ENCODE measurements around the gene WDR45B. TPM values are rescaled to one million over a fixed set of nuclear protein-coding genes. Genes with fewer than 3 reads are reported as not detected.

WDR45B gene
- total RNA-seq, 2 donors from 2014 or later, result 58.8 to 119 TPM

DNA sequence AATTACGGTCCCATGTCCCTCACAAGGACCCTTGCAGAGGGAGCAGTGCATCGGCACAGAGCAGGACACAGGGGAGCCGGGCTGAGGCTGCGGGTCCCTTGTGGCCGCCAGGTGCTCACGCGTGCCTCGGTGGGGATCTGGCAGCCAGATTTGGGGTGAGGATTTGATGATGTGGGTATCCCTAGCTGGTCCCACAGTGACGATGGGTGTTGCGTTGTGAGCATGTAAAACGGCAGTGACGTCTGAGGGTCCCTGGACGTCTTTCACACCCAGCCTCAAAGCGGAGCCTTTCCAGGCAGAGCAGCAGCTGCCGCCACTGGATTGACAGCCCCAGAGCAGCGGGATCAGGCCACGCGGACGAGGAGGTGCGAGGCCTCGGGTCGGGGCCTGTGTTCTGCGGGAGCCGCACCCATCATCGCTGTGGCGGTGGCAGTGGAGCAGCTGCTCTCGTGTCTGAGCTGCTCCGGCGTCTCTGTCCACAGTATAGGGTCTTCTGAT, 54.6 kb downstream of the WDR45B start:
- H3K36me3 ChIP-seq, result no peaks in the 10 kb centered on the region
- no peaks in the 10 kb centered on the region for H3K9me3 ChIP-seq
- H3K4me3 ChIP-seq, result peak overlapping the region; percentile 44
- peak overlapping the region; percentile 86 for H3K27ac ChIP-seq
- intact Hi-C loops (cut with DNase I), result no loop called here
- TF ChIP-seq, protein P1, sequence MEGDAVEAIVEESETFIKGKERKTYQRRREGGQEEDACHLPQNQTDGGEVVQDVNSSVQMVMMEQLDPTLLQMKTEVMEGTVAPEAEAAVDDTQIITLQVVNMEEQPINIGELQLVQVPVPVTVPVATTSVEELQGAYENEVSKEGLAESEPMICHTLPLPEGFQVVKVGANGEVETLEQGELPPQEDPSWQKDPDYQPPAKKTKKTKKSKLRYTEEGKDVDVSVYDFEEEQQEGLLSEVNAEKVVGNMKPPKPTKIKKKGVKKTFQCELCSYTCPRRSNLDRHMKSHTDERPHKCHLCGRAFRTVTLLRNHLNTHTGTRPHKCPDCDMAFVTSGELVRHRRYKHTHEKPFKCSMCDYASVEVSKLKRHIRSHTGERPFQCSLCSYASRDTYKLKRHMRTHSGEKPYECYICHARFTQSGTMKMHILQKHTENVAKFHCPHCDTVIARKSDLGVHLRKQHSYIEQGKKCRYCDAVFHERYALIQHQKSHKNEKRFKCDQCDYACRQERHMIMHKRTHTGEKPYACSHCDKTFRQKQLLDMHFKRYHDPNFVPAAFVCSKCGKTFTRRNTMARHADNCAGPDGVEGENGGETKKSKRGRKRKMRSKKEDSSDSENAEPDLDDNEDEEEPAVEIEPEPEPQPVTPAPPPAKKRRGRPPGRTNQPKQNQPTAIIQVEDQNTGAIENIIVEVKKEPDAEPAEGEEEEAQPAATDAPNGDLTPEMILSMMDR (IDR thresholded peaks at IDR 0.05), result no peak
- no peak for DNase-seq
- H3K9ac ChIP-seq (ENCODE audit: low read depth in 2 of 2, low read length in 2 of 2), result peak overlapping the region; percentile 68 to 69
- H3K27me3 ChIP-seq, result no peaks in the 10 kb centered on the region
- H3K4me1 ChIP-seq, result peaks cover 8% of the 10 kb centered on the region

DNA sequence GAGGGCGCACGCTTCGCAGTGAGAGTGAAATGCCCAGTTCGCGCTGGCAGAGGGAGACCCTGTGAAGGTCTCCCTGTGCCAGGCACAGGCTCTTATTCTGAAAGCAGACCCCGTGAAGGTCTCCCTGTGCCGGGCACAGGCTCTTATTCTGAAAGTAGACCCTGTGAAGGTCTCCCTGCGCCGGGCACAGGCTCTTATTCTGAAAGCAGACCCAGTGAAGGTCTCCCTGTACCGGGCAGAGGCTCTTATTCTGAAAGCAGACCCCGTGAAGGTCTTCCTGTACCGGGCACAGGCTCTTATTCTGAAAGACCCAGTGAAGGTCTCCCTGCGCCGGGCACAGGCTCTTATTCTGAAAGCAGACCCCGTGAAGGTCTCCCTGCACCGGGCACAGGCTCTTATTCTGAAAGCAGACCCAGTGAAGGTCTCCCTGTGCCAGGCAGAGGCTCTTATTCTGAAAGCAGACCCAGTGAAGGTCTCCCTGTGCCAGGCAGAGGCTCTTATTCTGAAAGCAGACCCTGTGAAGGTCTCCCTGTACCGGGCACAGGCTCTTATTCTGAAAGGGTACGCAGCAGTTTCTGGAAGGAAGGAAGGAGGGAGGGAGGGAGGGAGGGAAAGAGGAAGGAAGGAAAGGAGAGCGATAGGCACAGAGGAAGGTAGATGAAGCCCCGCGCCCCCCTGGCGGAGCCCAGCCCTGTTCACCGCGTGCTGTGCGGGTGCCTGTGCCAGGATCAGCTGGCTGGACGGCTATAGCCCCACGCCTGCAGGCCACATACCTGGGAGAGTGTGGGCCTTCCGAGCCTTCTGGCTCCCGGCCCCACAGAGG, 55.3 kb downstream of the WDR45B start:
- H3K4me1 ChIP-seq, result peaks cover 8% of the 10 kb centered on the region
- TF ChIP-seq, protein P1 (IDR thresholded peaks at IDR 0.05), result no peak
- peak overlapping the region; percentile 68 to 79 for H3K9ac ChIP-seq (ENCODE audit: low read depth in 2 of 2, low read length in 2 of 2)
- DNase-seq, result peak; percentile 84
- intact Hi-C loops (cut with DNase I), result no loop called here
- no peaks in the 10 kb centered on the region for H3K27me3 ChIP-seq
- no peaks in the 10 kb centered on the region for H3K36me3 ChIP-seq
- no peaks in the 10 kb centered on the region for H3K9me3 ChIP-seq
- H3K4me3 ChIP-seq, result peak overlapping the region; percentile 44
- peak overlapping the region; percentile 86 for H3K27ac ChIP-seq

DNA sequence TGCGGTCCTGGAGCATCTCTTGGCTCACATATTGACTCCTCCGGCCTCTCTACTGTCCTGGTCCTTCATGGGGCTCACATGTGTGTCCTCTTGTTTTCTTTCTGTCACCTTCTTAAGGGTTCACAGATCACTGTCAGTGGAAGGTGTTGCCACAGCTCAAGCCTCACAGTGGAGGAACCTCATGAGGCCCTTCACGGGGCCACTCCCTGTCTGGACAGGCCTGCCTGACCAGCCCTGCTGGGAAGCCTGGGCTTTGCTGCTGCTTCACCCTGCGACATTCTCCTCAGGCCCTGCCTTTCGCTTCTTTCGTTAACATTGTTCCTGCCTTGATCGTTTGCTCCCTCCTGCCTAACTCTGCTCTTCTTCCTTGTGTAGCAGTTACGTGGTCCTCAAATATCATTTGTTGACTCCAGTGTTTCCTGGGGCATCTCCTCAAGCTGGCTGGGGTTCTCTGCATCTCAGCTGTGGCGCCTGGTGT, 55.9 kb downstream of the WDR45B start:
- TF ChIP-seq, protein P1 (IDR thresholded peaks at IDR 0.05), result no peak
- H3K27ac ChIP-seq, result peak overlapping the region; percentile 86
- H3K9ac ChIP-seq (ENCODE audit: low read depth in 2 of 2, low read length in 2 of 2), result peak overlapping the region; percentile 13 to 79
- H3K36me3 ChIP-seq, result no peaks in the 10 kb centered on the region
- intact Hi-C loops (cut with DNase I), result no loop called here
- peaks cover 8% of the 10 kb centered on the region for H3K4me1 ChIP-seq
- peak; percentile 44 for DNase-seq
- no peak overlapping the region for H3K4me3 ChIP-seq
- no peaks in the 10 kb centered on the region for H3K9me3 ChIP-seq
- H3K27me3 ChIP-seq, result no peaks in the 10 kb centered on the region

DNA sequence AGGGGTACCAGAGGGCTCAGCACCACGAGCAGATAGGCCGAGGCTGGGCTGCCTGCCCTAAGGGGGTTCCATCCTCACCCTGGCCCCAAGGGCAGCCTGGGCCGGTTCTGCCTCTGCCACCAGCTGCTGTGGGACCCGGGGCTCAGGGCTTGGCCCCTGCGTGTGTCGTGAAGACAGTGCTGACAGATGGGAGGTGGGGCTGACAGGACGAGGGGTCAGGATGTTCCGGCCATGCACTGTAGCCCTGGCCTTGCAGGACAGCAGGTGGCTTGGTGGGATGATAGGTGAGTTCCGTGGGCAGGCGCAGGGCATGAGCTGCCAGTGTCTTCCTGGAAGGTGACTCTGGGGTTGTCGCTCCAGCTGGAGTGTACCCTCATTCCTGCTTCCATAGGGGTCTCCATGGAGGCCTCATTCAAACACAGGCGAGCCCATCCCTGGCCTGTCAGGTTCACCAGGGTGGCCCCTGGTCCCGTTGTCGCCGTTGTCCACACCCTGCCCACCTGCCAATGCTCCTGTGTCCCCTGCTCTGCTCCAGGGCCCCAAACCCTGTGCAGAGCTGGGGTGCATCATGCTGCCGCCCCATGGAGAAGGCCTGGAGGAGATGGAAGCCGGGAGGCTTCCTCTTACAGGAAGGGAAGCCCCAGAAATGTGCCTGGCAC, 57.2 kb downstream of the WDR45B start:
- no peaks in the 10 kb centered on the region for H3K27me3 ChIP-seq
- H3K4me3 ChIP-seq, result no peak overlapping the region
- intact Hi-C loops (cut with DNase I), result no loop called here
- H3K9ac ChIP-seq (ENCODE audit: low read depth in 2 of 2, low read length in 2 of 2), result no peak overlapping the region
- H3K36me3 ChIP-seq, result no peaks in the 10 kb centered on the region
- H3K4me1 ChIP-seq, result peaks cover 8% of the 10 kb centered on the region
- TF ChIP-seq, protein P1 (IDR thresholded peaks at IDR 0.05), result no peak
- H3K9me3 ChIP-seq, result no peaks in the 10 kb centered on the region
- peak overlapping the region; percentile 86 for H3K27ac ChIP-seq
- no peak for DNase-seq

DNA sequence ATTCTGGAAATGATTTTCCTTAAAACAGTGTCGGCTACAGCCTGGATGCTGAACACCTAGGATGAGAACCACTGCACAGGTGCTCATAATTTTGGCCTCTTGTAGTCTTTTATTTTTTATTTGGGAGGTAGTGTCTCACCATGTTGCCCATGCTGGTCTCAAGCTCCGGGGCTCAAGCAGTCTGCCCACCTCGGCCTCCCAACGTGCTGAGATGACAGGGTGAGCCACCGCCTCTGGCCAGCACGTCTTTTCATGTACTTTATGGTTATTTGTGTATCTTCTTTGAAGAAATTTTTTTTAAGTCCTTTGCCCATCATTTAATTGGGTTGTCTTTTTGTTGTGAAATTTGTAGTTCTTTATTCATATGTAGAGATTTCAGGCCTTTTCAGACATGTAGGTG, 58.0 kb downstream of the WDR45B start:
- DNase-seq, result no peak

More for the DNA sequence above, 58.0 kb downstream of the WDR45B start:
- Histone ChIP-seq H3K4me3 (no peak overlapping the region), H3K36me3 (no peaks in the 10 kb centered on the region), H3K9ac (ENCODE audit: low read depth in 2 of 2, low read length in 2 of 2) (no peak overlapping the region), H3K27ac (no peak overlapping the region), H3K9me3 (no peaks in the 10 kb centered on the region), H3K27me3 (no peaks in the 10 kb centered on the region), H3K4me1 (peaks cover 8% of the 10 kb centered on the region)
- intact Hi-C loops (cut with DNase I), result no loop called here
- TF ChIP-seq, protein P1 (IDR thresholded peaks at IDR 0.05), result no peak
